HG03457 (cell line): ENCODE results near the gene GMPR.
"Not testable (repeated sequence)": the region's sequence is repeated elsewhere in the genome, so short reads cannot be mapped to it uniquely, and the experiment has no call there.

Experiments
- ATAC-seq: cut with Tn5 transposase; IDR thresholded peaks from one replicate; pipeline ENCODE4 v1.9.1; 2021; ENCODE audit warnings: moderate number of reproducible peaks; ENCODE audit not compliant: unreplicated experiment

Gene GMPR

GRCh38 chr6:16244869-16245451, 6.6 kb downstream of the GMPR start:
- ATAC-seq, result no peak

GRCh38 chr6:16248271-16248853, 10.0 kb downstream of the GMPR start:
- no peak for ATAC-seq

GRCh38 chr6:16249971-16250370, 11.6 kb downstream of the GMPR start:
- ATAC-seq, result no peak

- ATAC-seq, result no peak
Observed at GRCh38 chr6:16251706-16252105, 13.3 kb downstream of the GMPR start.

- ATAC-seq, result no peak
Observed at GRCh38 chr6:16252686-16253299, 14.4 kb downstream of the GMPR start.

- no peak for ATAC-seq
Observed at GRCh38 chr6:16253399-16254144, 15.2 kb downstream of the GMPR start.

- ATAC-seq, result no peak
Observed at GRCh38 chr6:16254535-16254934, 16.1 kb downstream of the GMPR start.

GRCh38 chr6:16256781-16257180, 18.4 kb downstream of the GMPR start:
- ATAC-seq, result no peak

- no peak for ATAC-seq
Observed at GRCh38 chr6:16257999-16258708, 19.8 kb downstream of the GMPR start.

GRCh38 chr6:16258709-16259075, 20.3 kb downstream of the GMPR start:
- ATAC-seq, result no peak

- not testable (repeated sequence) for ATAC-seq
Observed at GRCh38 chr6:16259604-16260003, 21.2 kb downstream of the GMPR start.

- ATAC-seq, result not testable (repeated sequence)
Observed at GRCh38 chr6:16260602-16261001, 22.2 kb downstream of the GMPR start.

GRCh38 chr6:16262773-16263172, 24.4 kb downstream of the GMPR start:
- not testable (repeated sequence) for ATAC-seq

GRCh38 chr6:16263464-16264099, 25.2 kb downstream of the GMPR start:
- not testable (repeated sequence) for ATAC-seq

- no peak for ATAC-seq
Observed at GRCh38 chr6:16264785-16265184, 26.4 kb downstream of the GMPR start.

- no peak for ATAC-seq
Observed at GRCh38 chr6:16265351-16266341, 27.3 kb downstream of the GMPR start.

GRCh38 chr6:16267428-16268263, 29.3 kb downstream of the GMPR start:
- no peak for ATAC-seq

- ATAC-seq, result not testable (repeated sequence)
Observed at GRCh38 chr6:16269442-16270070, 31.2 kb downstream of the GMPR start.
